NCI-H2029 treated with DMSO at 0.1 percent for 48 hours (cell line): ENCODE measurements around the gene PXDN.
"Not testable (repeated sequence)": the region's sequence is repeated elsewhere in the genome, so short reads cannot be mapped to it uniquely, and the experiment has no call there.

Experiments
- DNase-seq: peaks from one replicate; lab custom pipeline; 2025; lab: John Stamatoyannopoulos, UW

The PXDN gene

GRCh38 chr2:1705557-1706076 lies 38.7 kb downstream of the PXDN start:
- DNase-seq = no peak

DNA sequence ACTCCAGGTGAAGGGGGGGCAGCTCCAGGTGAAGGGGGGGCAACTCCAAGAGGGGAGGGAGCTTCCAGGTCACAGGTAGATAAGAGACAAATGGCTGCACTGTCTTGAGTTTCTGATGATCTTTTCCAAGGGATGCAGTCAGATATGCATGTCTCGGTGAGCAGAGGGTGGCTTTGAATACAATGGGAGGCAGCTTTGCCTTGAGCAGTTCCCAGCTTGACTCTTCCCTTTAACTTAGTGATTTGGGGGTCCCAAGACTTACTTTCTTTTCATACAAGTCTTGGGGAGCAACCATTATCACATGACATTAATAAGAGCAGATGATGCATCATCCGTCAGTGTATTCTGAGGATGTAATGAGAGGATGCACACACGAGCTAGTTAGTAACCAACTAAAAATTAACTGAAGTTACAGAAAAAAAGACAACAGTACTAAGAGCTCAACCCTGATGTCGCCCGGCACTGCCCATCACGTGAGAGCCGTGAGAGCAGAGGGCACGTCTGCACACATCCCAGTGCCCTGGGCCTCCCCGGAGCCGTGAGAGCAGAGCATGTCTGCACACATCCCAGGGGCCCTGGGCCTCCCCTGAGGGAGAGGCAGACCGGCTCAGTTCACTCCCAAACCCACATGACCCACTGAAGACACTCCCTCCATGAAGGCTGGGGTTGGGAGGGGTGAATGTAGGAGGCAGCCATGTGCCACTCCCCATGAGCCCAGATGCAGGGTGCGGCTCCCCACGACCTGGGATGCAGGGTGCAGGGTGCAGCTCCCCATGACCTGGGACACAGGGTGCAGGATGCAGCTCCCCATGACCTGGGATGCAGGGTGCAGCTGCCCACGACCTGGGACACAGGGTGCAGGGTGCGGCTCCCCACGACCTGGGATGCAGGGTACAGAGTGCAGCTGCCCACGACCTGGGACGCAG lies 39.4 kb downstream of the PXDN start:
- no peak for DNase-seq

DNA sequence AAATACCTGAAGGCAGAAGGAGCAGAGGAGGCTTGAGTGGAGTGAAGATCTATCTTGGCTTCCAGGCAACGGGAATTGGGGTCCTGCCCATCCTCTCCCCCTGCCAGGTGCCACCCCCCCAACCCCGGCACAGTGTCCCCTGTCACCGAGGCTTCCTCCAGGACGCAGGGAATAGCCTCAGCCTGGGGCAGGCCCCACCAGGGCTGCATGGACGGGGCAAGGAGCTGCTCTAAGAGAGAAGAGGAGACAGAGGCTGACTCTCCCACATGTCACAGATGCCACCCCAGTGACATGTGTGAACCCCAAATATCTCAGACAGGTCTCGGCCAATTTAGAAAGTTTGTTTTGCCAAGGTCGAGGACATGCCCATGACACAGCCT lies 42.1 kb downstream of the PXDN start:
- no peak for DNase-seq

- no peak for DNase-seq
Observed at GRCh38 chr2:1701556-1702185, 42.6 kb downstream of the PXDN start.

- no peak for DNase-seq
Observed at GRCh38 chr2:1701020-1701419, 43.3 kb downstream of the PXDN start.

GRCh38 chr2:1700427-1700826 lies 43.9 kb downstream of the PXDN start:
- DNase-seq = not testable (repeated sequence)

- DNase-seq = no peak
Observed at GRCh38 chr2:1698188-1698945, 45.9 kb downstream of the PXDN start.

DNA sequence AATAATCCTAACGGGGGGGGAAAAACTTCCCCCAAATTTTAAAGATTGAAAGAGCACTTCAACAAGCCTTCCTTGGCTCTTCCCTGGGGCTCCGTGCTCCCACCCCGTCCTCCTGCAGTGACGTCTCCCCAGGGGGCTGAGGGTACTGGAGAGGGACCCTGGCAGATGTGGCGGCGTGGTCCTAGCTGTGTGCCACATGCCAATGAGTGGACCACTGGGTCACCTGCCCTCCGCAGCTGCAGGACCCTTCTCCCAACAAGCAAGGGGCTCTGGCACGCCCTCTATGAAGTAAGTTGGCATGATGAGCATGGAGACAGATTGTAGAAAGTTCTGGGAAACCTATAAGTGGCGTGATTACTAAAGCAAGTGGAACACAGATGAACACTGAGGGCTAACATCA lies 46.7 kb downstream of the PXDN start:
- no peak for DNase-seq

- no peak for DNase-seq
Observed at GRCh38 chr2:1696472-1696871, 47.8 kb downstream of the PXDN start.

DNA sequence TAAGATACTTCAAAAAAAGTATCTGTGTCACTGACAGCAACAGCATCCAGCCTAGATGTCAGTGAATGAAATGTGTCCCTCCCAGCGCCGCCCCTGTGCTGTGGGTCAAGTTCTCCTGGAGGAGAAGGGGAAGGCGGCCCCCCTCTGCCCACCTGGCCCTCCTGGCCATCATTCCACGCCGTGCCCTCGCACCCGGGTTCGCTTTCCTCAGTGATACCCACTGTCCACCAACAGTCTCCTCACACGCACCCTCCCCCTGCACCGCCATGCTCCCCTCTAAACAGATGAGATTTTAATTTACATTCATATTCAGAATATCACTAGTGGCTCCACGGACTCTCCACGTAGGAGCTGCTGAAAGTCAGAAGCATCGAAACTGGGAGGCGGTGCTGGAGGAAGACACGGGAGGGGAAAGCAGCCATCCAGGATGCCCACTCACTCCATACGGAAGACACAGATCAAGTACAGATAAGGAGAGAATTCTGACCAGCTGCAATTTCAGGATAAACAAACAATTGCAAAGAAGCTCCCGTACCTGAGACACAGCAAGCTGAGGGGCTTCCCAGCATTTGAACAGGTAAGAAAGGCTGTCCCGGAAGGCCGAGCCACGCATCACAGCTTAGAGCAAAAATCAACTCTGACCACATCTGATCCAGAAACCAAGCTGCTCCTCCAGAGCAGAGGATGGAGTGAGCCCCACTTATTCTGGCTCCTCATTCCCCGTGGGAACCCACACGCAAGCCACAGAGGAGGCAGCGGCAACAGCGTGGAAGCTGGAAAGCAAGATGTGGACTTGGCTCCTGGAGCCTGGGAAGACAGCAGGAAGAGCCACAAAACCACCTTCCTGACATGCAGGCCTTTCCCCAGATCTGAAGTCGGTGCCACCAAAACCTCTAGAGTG lies 49.7 kb downstream of the PXDN start:
- no peak for DNase-seq

DNA sequence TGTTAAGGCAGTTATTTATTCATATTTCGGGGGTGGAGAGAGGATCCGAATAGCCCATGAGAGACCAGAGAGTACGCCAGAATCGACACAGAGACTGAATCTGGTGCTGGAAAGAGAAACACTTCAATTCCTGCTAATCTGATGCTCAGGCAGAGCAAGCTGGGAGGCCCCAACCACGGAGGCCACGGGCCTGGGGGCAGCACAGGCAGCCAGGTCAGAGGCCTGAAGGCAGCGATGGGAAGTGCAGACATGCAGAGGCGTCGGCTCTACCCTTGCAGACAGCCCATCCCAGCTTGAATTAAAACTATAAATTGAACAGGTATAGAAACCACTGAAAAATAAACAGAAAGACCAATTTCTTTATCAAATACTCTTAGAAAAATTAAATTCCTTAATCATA lies 50.6 kb downstream of the PXDN start:
- DNase-seq = no peak

- no peak for DNase-seq
Observed at GRCh38 chr2:1692342-1692741, 52.0 kb downstream of the PXDN start.

DNA sequence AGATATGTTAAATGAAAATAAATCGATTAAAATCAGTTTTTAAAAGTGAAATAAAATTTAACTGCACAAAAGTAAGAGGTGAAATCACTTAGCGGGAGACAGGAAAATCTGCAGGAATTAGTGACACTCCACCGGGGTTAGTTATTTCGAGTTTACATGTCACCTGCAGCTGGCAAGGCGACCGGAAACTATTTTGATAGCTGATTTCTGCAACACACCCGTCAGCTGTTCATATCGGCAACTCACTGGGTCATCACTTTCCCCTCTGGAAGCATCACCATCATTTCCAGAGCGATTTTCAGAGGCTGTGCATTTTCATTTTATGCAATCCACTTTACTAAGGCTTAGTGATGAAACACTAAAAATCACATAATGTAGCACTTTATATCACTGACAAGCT lies 52.9 kb downstream of the PXDN start:
- DNase-seq = no peak

- no peak for DNase-seq
Observed at GRCh38 chr2:1690056-1690775, 54.1 kb downstream of the PXDN start.

DNA sequence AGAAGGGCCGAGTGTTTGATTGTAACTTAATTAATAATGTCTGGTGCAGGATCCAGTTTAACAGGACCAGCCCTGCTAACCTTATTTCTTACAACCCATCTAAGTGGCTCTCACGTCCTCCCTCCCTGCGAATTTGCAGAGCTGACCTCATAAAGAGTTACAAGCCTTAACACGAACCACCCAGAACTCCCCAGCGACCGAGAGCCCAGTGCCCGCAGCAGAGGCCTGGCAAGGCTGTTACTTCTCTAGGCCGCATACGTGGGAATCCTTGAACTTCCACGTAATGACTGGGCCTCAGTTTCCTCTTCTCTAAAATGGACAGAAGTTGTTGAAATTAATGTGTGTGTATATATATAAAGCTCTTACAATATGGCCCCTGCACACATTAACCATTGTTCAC lies 55.5 kb downstream of the PXDN start:
- no peak for DNase-seq

GRCh38 chr2:1688161-1688560 lies 56.2 kb downstream of the PXDN start:
- no peak for DNase-seq

DNA sequence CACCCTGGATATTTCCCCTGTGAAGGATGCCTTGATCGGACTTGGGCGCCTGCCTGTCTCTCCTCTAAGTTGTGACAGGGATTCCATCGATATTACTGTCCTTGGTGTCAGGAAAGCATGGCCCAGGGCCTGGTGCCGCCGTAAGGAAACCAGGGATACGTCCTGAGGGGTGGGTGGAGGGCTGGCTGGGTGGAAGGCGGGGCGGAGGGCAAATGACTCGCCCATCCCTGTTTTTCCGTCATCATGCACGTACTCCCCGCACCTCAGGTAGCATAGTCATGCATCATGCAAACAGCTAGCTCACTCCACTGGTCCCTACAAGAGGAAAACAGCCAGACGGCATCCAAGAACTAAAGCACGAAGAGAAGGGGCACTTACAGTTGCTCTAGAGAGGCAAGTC lies 57.1 kb downstream of the PXDN start:
- no peak for DNase-seq

DNA sequence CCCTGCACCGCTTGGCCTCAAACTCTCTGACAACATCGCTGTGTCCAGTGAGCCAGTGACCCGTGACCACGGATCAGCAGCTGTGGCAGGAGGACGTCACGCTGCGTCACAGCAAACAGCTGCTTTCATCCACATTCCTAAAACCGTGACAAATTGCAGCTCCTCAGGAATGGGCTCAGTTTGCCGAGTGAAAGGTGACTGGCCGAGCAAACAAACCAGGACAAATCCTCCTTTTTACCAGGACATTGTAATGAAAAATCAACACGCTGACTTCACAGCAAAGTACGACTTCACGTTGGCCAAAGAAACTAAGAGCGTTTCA lies 57.6 kb downstream of the PXDN start:
- DNase-seq = no peak

DNA sequence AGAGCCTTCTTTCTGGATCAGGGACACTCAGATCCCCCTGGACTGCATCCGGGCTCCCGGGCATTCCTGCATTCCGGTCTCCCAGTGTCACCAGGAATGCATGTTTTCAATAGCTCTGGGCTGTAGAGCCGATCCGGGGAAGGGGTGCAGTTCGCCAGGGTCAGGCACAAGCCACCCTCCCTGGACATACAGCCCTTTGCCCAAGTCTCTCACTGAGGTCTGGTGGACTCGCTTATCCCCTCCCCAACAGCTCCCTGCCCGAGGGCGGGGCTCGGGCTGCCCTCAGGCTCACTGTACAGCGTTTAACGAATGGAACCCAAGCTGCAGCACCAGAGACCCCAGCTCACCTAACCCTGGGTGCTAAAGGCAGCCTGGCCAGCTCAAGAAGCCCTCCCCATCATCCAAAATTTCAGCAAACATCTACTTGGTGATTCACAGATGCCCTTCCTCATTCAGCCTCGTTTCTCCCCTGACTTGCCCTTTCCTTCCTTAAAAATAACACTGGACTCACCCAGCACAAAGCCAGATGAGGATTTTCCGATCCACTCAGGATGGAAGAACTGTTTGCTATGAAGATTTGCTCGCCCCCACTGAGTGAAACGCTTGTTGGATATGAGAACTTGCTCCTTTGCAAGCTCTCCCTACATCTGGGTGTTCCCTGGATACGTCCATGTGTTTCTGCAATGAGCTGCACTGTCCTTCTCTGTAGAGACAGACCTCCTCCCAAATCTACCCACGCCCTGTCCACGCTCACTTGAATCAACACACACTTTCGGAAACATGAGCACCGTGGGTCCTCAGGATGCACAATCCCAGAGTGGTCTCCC lies 58.1 kb downstream of the PXDN start:
- no peak for DNase-seq
